ENCODE data around the gene LNX1.

LNX1 gene

DNA sequence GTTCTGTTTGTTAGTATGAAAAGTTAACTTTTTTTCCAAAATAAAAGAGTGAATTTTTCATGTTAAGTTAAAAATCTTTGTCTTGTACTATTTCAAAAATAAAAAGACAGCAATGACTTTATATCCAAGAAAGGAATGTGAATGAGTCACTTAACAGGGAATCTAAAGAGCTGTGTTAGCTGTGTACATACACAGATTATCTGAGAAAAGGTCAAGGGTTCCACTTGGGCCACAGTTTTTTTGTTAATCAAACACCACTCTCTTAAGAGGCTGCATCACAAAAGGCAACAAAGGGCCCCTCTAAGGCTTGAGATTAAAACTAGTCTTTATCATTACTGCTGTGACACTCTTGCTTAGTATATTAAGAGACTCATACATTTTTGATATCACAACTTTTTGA, 131.7 kb downstream of the LNX1 start:
- no peak for DNase-seq (ENCODE audit: extremely low read depth, insufficient read length)
- H3K4me3 ChIP-seq (replicated peaks; ENCODE audit: low read depth, low read length): no peak overlapping the region
- TF ChIP-seq, protein P1, sequence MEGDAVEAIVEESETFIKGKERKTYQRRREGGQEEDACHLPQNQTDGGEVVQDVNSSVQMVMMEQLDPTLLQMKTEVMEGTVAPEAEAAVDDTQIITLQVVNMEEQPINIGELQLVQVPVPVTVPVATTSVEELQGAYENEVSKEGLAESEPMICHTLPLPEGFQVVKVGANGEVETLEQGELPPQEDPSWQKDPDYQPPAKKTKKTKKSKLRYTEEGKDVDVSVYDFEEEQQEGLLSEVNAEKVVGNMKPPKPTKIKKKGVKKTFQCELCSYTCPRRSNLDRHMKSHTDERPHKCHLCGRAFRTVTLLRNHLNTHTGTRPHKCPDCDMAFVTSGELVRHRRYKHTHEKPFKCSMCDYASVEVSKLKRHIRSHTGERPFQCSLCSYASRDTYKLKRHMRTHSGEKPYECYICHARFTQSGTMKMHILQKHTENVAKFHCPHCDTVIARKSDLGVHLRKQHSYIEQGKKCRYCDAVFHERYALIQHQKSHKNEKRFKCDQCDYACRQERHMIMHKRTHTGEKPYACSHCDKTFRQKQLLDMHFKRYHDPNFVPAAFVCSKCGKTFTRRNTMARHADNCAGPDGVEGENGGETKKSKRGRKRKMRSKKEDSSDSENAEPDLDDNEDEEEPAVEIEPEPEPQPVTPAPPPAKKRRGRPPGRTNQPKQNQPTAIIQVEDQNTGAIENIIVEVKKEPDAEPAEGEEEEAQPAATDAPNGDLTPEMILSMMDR (IDR thresholded peaks at IDR 0.05; ENCODE audit: insufficient read depth, low read length, poor library complexity, severe bottlenecking): no peak
- peaks cover 5% of the 10 kb centered on the region for H3K36me3 ChIP-seq (ENCODE audit: control insufficient read depth, insufficient read depth, low read length)
- no peaks in the 10 kb centered on the region for H3K27me3 ChIP-seq (replicated peaks; ENCODE audit: control insufficient read depth, insufficient read depth, low read length)

DNA sequence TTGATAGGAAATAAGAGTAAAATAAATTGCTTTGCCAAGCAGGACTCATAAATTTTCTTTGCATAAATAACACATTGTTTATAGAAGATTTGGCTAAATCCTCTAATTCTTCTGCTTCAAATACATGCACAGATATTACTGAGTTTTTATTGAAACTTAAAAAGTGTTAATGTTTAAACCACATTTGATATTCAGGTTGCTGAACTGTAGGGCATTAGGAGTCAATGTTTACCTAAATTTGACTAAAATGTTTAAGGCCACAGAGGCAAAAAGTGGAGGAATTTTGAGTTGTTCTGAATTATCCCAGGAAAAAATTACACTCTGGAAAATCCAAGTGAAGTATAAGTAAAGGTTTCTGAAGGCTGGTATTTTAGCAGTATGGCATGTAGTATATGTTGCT, 135.1 kb downstream of the LNX1 start:
- TF ChIP-seq, protein P1 (IDR thresholded peaks at IDR 0.05; ENCODE audit: insufficient read depth, low read length, poor library complexity, severe bottlenecking): no peak
- Histone ChIP-seq H3K27me3 (replicated peaks; ENCODE audit: control insufficient read depth, insufficient read depth, low read length) (no peaks in the 10 kb centered on the region), H3K36me3 (ENCODE audit: control insufficient read depth, insufficient read depth, low read length) (peaks cover 9% of the 10 kb centered on the region), H3K4me3 (replicated peaks; ENCODE audit: low read depth, low read length) (no peak overlapping the region)
- no peak for DNase-seq (ENCODE audit: extremely low read depth, insufficient read length)

DNA sequence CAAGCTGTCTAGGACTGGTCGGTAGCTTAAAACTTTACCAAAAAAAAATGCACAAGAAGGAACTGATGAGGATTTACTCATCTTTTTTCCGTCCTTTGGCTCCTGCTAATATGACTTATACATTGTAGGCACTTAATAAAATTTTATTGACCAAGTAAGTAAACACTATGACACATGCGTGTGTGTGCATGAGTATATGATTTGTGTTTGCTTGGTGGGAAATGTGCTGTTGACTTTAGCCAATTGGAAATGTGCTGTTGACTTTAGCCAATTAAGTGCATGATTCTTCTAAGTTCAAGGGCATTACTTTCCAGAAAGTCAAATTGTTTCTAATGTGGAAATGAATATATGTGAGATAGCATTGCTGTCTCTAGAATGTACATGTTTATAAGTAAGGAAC, 135.5 kb downstream of the LNX1 start:
- no peak overlapping the region for H3K4me3 ChIP-seq (replicated peaks; ENCODE audit: low read depth, low read length)
- H3K27me3 ChIP-seq (replicated peaks; ENCODE audit: control insufficient read depth, insufficient read depth, low read length): no peaks in the 10 kb centered on the region
- DNase-seq (ENCODE audit: extremely low read depth, insufficient read length): no peak
- TF ChIP-seq, protein P1 (IDR thresholded peaks at IDR 0.05; ENCODE audit: insufficient read depth, low read length, poor library complexity, severe bottlenecking): no peak
- H3K36me3 ChIP-seq (ENCODE audit: control insufficient read depth, insufficient read depth, low read length): peaks cover 9% of the 10 kb centered on the region

DNA sequence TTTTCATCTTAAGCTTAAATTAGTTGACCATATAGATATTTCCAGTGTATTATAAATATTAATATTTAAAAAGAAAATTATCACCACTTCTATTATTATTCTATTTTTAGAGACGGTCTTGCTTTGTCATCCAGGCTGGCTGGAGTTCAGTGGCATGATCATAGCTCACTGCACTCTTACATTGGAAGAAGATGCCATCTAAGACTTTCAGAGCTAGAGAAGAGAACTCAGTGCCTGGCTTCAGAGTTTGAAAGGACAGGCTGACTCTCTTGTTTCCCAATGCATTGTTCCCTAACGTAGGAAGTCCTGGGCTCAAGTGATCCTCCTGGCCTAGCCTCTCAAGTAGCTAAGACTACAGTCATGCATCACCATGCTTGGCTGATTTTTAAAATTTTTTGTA, 137.9 kb downstream of the LNX1 start:
- H3K36me3 ChIP-seq (ENCODE audit: control insufficient read depth, insufficient read depth, low read length): peaks cover 8% of the 10 kb centered on the region
- TF ChIP-seq, protein P1 (IDR thresholded peaks at IDR 0.05; ENCODE audit: insufficient read depth, low read length, poor library complexity, severe bottlenecking): no peak
- no peaks in the 10 kb centered on the region for H3K27me3 ChIP-seq (replicated peaks; ENCODE audit: control insufficient read depth, insufficient read depth, low read length)
- H3K4me3 ChIP-seq (replicated peaks; ENCODE audit: low read depth, low read length): no peak overlapping the region
- no peak for DNase-seq (ENCODE audit: extremely low read depth, insufficient read length)

DNA sequence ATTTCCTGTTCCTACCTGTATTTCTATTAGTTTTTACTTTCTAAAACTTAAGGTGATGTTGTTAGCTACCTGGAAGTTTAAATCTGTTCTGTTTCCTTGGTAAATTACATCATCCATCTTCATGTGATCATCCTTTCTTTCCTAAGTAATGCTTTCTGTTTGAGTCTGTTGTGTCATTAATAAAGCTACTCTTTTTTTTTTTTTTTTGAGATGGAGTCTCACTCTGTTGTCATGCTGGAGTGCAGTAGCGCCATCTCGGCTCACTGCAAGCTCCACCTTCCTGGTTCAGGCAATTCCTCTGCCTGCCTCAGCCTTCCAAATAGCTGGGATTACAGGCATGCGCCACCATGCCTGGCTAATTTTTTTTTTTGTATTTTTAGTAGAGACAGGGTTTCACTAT, 140.5 kb downstream of the LNX1 start:
- TF ChIP-seq, protein P1 (IDR thresholded peaks at IDR 0.05; ENCODE audit: insufficient read depth, low read length, poor library complexity, severe bottlenecking): no peak
- H3K36me3 ChIP-seq (ENCODE audit: control insufficient read depth, insufficient read depth, low read length): peaks cover 8% of the 10 kb centered on the region
- no peak for DNase-seq (ENCODE audit: extremely low read depth, insufficient read length)
- no peaks in the 10 kb centered on the region for H3K27me3 ChIP-seq (replicated peaks; ENCODE audit: control insufficient read depth, insufficient read depth, low read length)
- no peak overlapping the region for H3K4me3 ChIP-seq (replicated peaks; ENCODE audit: low read depth, low read length)

DNA sequence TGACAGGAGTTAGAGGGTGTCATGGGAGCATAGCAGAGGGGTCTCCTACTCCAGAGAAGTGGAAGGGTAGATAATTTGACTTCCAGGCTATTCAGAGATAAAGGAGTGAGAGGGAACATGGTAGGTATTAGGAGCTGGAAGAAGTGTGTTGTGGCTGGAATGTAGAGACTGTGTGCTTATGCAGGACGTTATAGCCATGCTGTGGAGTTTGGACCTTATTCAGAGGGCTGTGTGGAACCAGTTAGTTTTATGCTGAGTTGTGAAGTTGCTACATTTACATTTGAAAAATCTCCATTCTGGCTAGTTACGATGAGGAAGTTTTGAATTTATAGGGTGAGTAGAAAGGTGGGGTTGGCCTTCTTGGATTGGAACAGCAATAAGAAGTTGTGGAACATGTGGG, 146.3 kb downstream of the LNX1 start:
- Histone ChIP-seq H3K4me3 (replicated peaks; ENCODE audit: low read depth, low read length) (no peak overlapping the region), H3K27me3 (replicated peaks; ENCODE audit: control insufficient read depth, insufficient read depth, low read length) (no peaks in the 10 kb centered on the region), H3K36me3 (ENCODE audit: control insufficient read depth, insufficient read depth, low read length) (peaks cover 5% of the 10 kb centered on the region; the same call in 1 of the 2 replicates)
- TF ChIP-seq, protein P1 (IDR thresholded peaks at IDR 0.05; ENCODE audit: insufficient read depth, low read length, poor library complexity, severe bottlenecking): no peak
- DNase-seq (ENCODE audit: extremely low read depth, insufficient read length): no peak
